ENCODE measurements around the gene P2RY11.

GRCh38 chr19:10086591-10087192, 24.8 kb upstream of the P2RY11 start:
- TF ChIP-seq EZH2 (optimal IDR thresholded peaks at IDR 0.05; ENCODE audit: low read depth, low read length): no peak
- no peak for TF ChIP-seq EZH2phosphoT487 (IDR thresholded peaks at IDR 0.05; ENCODE audit: low read length)
